Endothelial cell of umbilical vein (primary cell): ENCODE results near the gene PPP1R16B. TPM values are rescaled to one million over a fixed set of nuclear protein-coding genes. Genes with fewer than 3 reads are reported as not detected.

Experiments used
- BruUV-seq: library from RNA; stranded (reverse); fragments of 400-500 nt; replicated peaks from 2 replicates; lab custom pipeline; 2021; lab: Mats Ljungman, UMichigan
- CTCF ChIA-PET: fragments of 300-600, 350-600 bp; sonication (Branson Sonifier 250); formaldehyde crosslinking; loops from one replicate; lab custom pipeline; 2021; ENCODE audit warnings: antibody characterized with exemption, inconsistent platforms; lab: Charles Lee
- POLR2A ChIA-PET: fragments of 300-600, 350-600 bp; sonication (Branson Sonifier 250); formaldehyde crosslinking; loops from one replicate; lab custom pipeline; 2021; ENCODE audit warnings: antibody characterized with exemption, inconsistent platforms; lab: Charles Lee
- DNase-seq: peaks from one replicate; pipeline ENCODE4 v3.0.0-alpha.2; 2011; ENCODE audit warnings: low read depth, low spot score
- FAIRE-seq: peaks from 2 replicates; lab custom pipeline; 2011; peaks lifted over from hg19 to GRCh38; lab: Jason Lieb, UNC
- H2AFZ ChIP-seq: 2 replicates; pipeline ENCODE4 v1.6.0; 2012; ENCODE audit warnings: low read depth, low read length, control low read depth, inconsistent platforms
- H3K27ac ChIP-seq: 2 replicates; pipeline ENCODE4 v1.5.1; 2011; ENCODE audit warnings: low read depth, mild to moderate bottlenecking, control low read depth, low read length, moderate library complexity; ENCODE audit not compliant: insufficient read depth
- H3K27me3 ChIP-seq, 2 experiments: 2 replicates each; pipeline versions ENCODE4 v1.6.0 to v1.6.1; 2011; ENCODE audit warnings: low read length in 2 of 2, mixed read lengths in 1 of 2; ENCODE audit not compliant: control insufficient read depth in 2 of 2, insufficient read depth in 2 of 2
- H3K36me3 ChIP-seq, 2 experiments: 2 replicates in 1 of 2; 3 replicates in 1 of 2; pipeline ENCODE4 v1.5.1; 2011; ENCODE audit warnings: low read length in 2 of 2, mild to moderate bottlenecking in 1 of 2, moderate library complexity in 1 of 2; ENCODE audit not compliant: control insufficient read depth in 2 of 2, insufficient read depth in 2 of 2; ENCODE audit errors: extremely low read depth in 1 of 2
- H3K4me1 ChIP-seq: 3 replicates; pipeline ENCODE4 v1.5.1; 2011; ENCODE audit warnings: mild to moderate bottlenecking, low read length; ENCODE audit not compliant: control insufficient read depth, insufficient read depth; ENCODE audit errors: extremely low read depth
- H3K4me2 ChIP-seq: 2 replicates; pipeline ENCODE4 v1.6.1; 2011; ENCODE audit warnings: low read length, control low read depth, mixed read lengths; ENCODE audit not compliant: insufficient read depth
- H3K4me3 ChIP-seq, 3 experiments: fragments of 200-600 bp in 1 of 3; sonication (generic), shearing (Covaris generic) in 1 of 3; replicated peaks in 1 of 3; 2 replicates each; pipeline ENCODE4 v1.5.1; 2011 to 2016; ENCODE audit warnings: control low read depth in 3 of 3, low read length in 3 of 3, mild to moderate bottlenecking in 2 of 3, inconsistent platforms in 1 of 3, low read depth in 1 of 3, moderate library complexity in 1 of 3; ENCODE audit not compliant: insufficient read depth in 1 of 3
- H3K79me2 ChIP-seq: 2 replicates; pipeline ENCODE4 v1.6.0; 2012; ENCODE audit warnings: low read length, inconsistent platforms; ENCODE audit not compliant: control insufficient read depth, insufficient read depth
- H3K9ac ChIP-seq: replicated peaks from 2 replicates; pipeline ENCODE3; 2011; ENCODE audit warnings: low read length, control low read depth; ENCODE audit not compliant: insufficient read depth; ENCODE audit errors: extremely low read depth
- H3K9me1 ChIP-seq: replicated peaks from 3 replicates; pipeline ENCODE4 v1.6.0; 2011; ENCODE audit warnings: mild to moderate bottlenecking, low read length; ENCODE audit not compliant: control insufficient read depth, insufficient read depth; ENCODE audit errors: extremely low read depth
- H3K9me3 ChIP-seq: replicated peaks from 2 replicates; pipeline ENCODE4 v1.5.1; 2012; ENCODE audit warnings: low read length, inconsistent platforms; ENCODE audit not compliant: control insufficient read depth, insufficient read depth
- H4K20me1 ChIP-seq: replicated peaks from 2 replicates; pipeline ENCODE3; 2011; ENCODE audit warnings: mild to moderate bottlenecking, low read length; ENCODE audit not compliant: control insufficient read depth, insufficient read depth; ENCODE audit errors: extremely low read depth
- CTCF ChIP-seq, 2 donors: IDR thresholded peaks; 1 replicate in 1 of 2; 2 replicates in 1 of 2; pipeline ENCODE4 v1.5.1; 2011; ENCODE audit warnings: low read length in 2 of 2, mild to moderate bottlenecking in 2 of 2, moderate library complexity in 2 of 2, control low read depth in 1 of 2, inconsistent platforms in 1 of 2, low read depth in 1 of 2; ENCODE audit not compliant: insufficient read depth in 1 of 2; ENCODE audit errors: extremely low read depth in 1 of 2
- EZH2 ChIP-seq: IDR thresholded peaks from 2 replicates; pipeline ENCODE4 v1.6.1; 2012; ENCODE audit warnings: borderline replicate concordance, low read depth, mild to moderate bottlenecking, moderate library complexity, low read length, inconsistent platforms; ENCODE audit not compliant: severe bottlenecking
- FOS ChIP-seq: IDR thresholded peaks from 2 replicates; pipeline ENCODE4 v1.6.1; 2011; ENCODE audit warnings: mild to moderate bottlenecking, low read length, moderate library complexity, borderline replicate concordance; ENCODE audit not compliant: insufficient read depth
- GATA2 ChIP-seq: IDR thresholded peaks from 2 replicates; pipeline ENCODE4 v1.7.0; 2011; ENCODE audit warnings: low read depth, mild to moderate bottlenecking, moderate library complexity, mixed read lengths, low read length; ENCODE audit not compliant: insufficient read length, insufficient read depth
- JUN ChIP-seq: IDR thresholded peaks from 2 replicates; pipeline ENCODE4 v1.6.1; 2011; ENCODE audit warnings: borderline replicate concordance, low read depth; ENCODE audit not compliant: insufficient read length, insufficient read depth
- MAX ChIP-seq: IDR thresholded peaks from 2 replicates; pipeline ENCODE4 v1.6.1; 2011; ENCODE audit not compliant: insufficient read depth, insufficient read length
- MYC ChIP-seq: IDR thresholded peaks from one replicate; pipeline ENCODE4 v1.6.1; 2011; ENCODE audit warnings: mild to moderate bottlenecking, low read depth, low read length
- POLR2A ChIP-seq: IDR thresholded peaks from 2 replicates; pipeline ENCODE4 v1.6.1; 2012; ENCODE audit warnings: low read depth, mild to moderate bottlenecking, control low read depth, low read length
- POLR2AphosphoS5 ChIP-seq: IDR thresholded peaks from 2 replicates; pipeline ENCODE4 v1.6.1; 2012; ENCODE audit warnings: low read depth, mild to moderate bottlenecking, control low read depth, low read length, moderate library complexity; ENCODE audit not compliant: insufficient read depth
- dilution Hi-C: fragments of 300-500 bp; cut with MboI; formaldehyde crosslinking; loops from one replicate; pipeline ENCODE4 v1.15.0; 2019; ENCODE audit warnings: low sequenced_read_pairs; ENCODE audit not compliant: extremely low pct_ligation_motif_present
- intact Hi-C: fragments of 100-400 bp; cut with micrococcal nuclease; formaldehyde crosslinking; loops from one replicate; pipeline ENCODE4 v1.10.0; 2022
- polyA plus RNA-seq, 4 experiments: library from polyadenylated mRNA; depleted of rRNA in 3 of 4; stranded (reverse) in 3 of 4; unstranded in 1 of 4; fragments of >200 nt; gene quantifications; 2 replicates each; pipeline versions ENCODE4 v1.2.1 to v1.2.3, GENCODE V29; 2011 to 2012; ENCODE audit warnings: missing spikeins in 1 of 4
- total RNA-seq: library from RNA; stranded (reverse); gene quantifications from 2 replicates; pipeline ENCODE4 v1.2.3, GENCODE V29; 2021

PPP1R16B gene
- total and polyA plus RNA-seq, 2 donors (not counting 3 experiments of a cell fraction or from before 2014, with no cell fraction given), result 34.7 to 68.1 TPM

- no peak for FAIRE-seq
- BruUV-seq, result no TSS peak
- dilution Hi-C loops (no loop called here), intact Hi-C loops (no loop called here)
- H3K4me2 ChIP-seq, result no peak overlapping the region
- H3K9me3 ChIP-seq, result no peaks in the 10 kb centered on the region
- H2AFZ ChIP-seq, result no peak overlapping the region
- ChIA-PET POLR2A (interaction anchor here (0.6 kb wide), 1 partner anchor 169 kb away, joined by 3 read pairs; no protein-coding TSS in a partner anchor), CTCF (interaction anchor here (1.7 to 2.0 kb wide), 4 partner anchors 10 to 36 kb away, joined by 4 to 6 read pairs (median 4); no protein-coding TSS in a partner anchor)
- TF ChIP-seq POLR2AphosphoS5, result no peak
- peaks cover 17% of the 10 kb centered on the region for H3K4me1 ChIP-seq
- no peak overlapping the region for H3K9ac ChIP-seq
- no peaks in the 10 kb centered on the region for H3K27me3 ChIP-seq
- H3K36me3 ChIP-seq, result peaks cover 6 to 9% of the 10 kb centered on the region in 2 experiments
- no peak overlapping the region for H3K27ac ChIP-seq
- no peaks in the 10 kb centered on the region for H3K9me1 ChIP-seq
- no peak overlapping the region for H3K4me3 ChIP-seq
- DNase-seq, result no peak
- H4K20me1 ChIP-seq, result no peaks in the 10 kb centered on the region
- no peaks in the 10 kb centered on the region for H3K79me2 ChIP-seq
These were observed 43.3 kb upstream of the PPP1R16B start for GRCh38 chr20:38762174-38762573.

- DNase-seq (no peak), FAIRE-seq (no peak)
- Histone ChIP-seq H3K9ac (no peak overlapping the region), H3K4me2 (no peak overlapping the region), H3K9me1 (no peaks in the 10 kb centered on the region), H3K9me3 (no peaks in the 10 kb centered on the region), H3K27me3 (no peaks in the 10 kb centered on the region), H3K36me3 (peaks cover 7 to 12% of the 10 kb centered on the region in 2 experiments), H3K4me1 (peaks cover 10% of the 10 kb centered on the region), H3K4me3 (no peak overlapping the region), H3K27ac (no peak overlapping the region), H2AFZ (no peak overlapping the region), H3K79me2 (no peaks in the 10 kb centered on the region), H4K20me1 (no peaks in the 10 kb centered on the region)
- BruUV-seq, result no TSS peak
- intact Hi-C loops, result no loop called here
- CTCF ChIA-PET, result interaction anchor here (2.0 kb wide), 1 partner anchor 27 kb away, joined by 5 read pairs; no protein-coding TSS in a partner anchor
- TF ChIP-seq MYC (no peak), MAX (no peak), POLR2AphosphoS5 (no peak), CTCF (IDR thresholded peaks at IDR 0.05; ENCODE audit: extremely low read depth in 1 of 2, insufficient read depth in 1 of 2, low read depth in 1 of 2, low read length in 2 of 2) (no peak), JUN (no peak), EZH2 (no peak), POLR2A (no peak), FOS (no peak), GATA2 (no peak)
- dilution Hi-C loops, result no loop called here
- POLR2A ChIA-PET, result no interaction called here
These were observed 41.9 kb upstream of the PPP1R16B start for GRCh38 chr20:38763616-38764015.
